KMS-11 (cell line): ENCODE data around the gene LRRC4.

Experiments
- H2AFZ ChIP-seq: fragments of 200-600 bp; sonication (generic); 2 replicates; pipeline ENCODE4 v1.6.1; 2016; ENCODE audit warnings: antibody characterized with exemption, mixed run types, low read depth
- H3K27ac ChIP-seq: fragments of 200-600 bp; sonication (generic); 2 replicates; pipeline ENCODE4 v1.6.1; 2016; ENCODE audit warnings: mild to moderate bottlenecking, mixed run types
- H3K27me3 ChIP-seq: fragments of 200-600 bp; sonication (generic); 2 replicates; pipeline ENCODE4 v1.6.1; 2017; ENCODE audit warnings: mild to moderate bottlenecking, low read depth, mixed run types, moderate library complexity; ENCODE audit not compliant: insufficient read depth
- H3K36me3 ChIP-seq: fragments of 200-600 bp; sonication (generic); 2 replicates; pipeline ENCODE4 v1.6.1; 2017; ENCODE audit warnings: mild to moderate bottlenecking, mixed run types; ENCODE audit not compliant: insufficient read depth
- H3K4me1 ChIP-seq: fragments of 200-600 bp; sonication (generic); 2 replicates; pipeline ENCODE4 v1.6.1; 2016; ENCODE audit warnings: mild to moderate bottlenecking, low read depth, mixed run types; ENCODE audit not compliant: poor library complexity, severe bottlenecking
- H3K4me2 ChIP-seq: fragments of 200-600 bp; sonication (generic); 2 replicates; pipeline ENCODE4 v1.7.0; 2016; ENCODE audit warnings: mild to moderate bottlenecking, mixed run types
- H3K4me3 ChIP-seq: fragments of 200-600 bp; sonication (generic); IDR thresholded peaks from 2 replicates; pipeline ENCODE4 v1.6.1; 2017; ENCODE audit warnings: low read depth, low read length, mixed read lengths; ENCODE audit not compliant: insufficient read depth
- H3K79me2 ChIP-seq: fragments of 200-600 bp; sonication (generic); 2 replicates; pipeline ENCODE4 v1.6.1; 2016; ENCODE audit warnings: low read depth, mixed run types; ENCODE audit not compliant: insufficient read depth
- H3K9ac ChIP-seq: fragments of 200-600 bp; sonication (generic); 2 replicates; pipeline ENCODE4 v1.6.1; 2016; ENCODE audit warnings: mild to moderate bottlenecking, mixed run types
- H4K20me1 ChIP-seq: fragments of 200-600 bp; sonication (generic); 2 replicates; pipeline ENCODE4 v1.6.1; 2016; ENCODE audit warnings: mild to moderate bottlenecking, mixed run types; ENCODE audit not compliant: insufficient read depth
- CTCF ChIP-seq: fragments of 200-600 bp; sonication (generic); conservative IDR thresholded peaks from 2 replicates; pipeline ENCODE4 v1.6.1; 2017; ENCODE audit warnings: low read depth, mild to moderate bottlenecking, antibody characterized with exemption, low read length, moderate library complexity, mixed read lengths

LRRC4 gene

GRCh38 chr7:128053023-128053422, 21.8 kb upstream of the LRRC4 start:
- Histone ChIP-seq H3K79me2 (no peaks in the 10 kb centered on the region), H2AFZ (no peak overlapping the region), H3K4me3 (no peak overlapping the region), H3K27ac (no peak overlapping the region), H3K4me2 (no peak overlapping the region), H3K4me1 (no peaks in the 10 kb centered on the region), H3K9ac (no peak overlapping the region), H3K27me3 (no peaks in the 10 kb centered on the region), H3K36me3 (no peaks in the 10 kb centered on the region), H4K20me1 (no peaks in the 10 kb centered on the region)
- no peak for TF ChIP-seq CTCF

GRCh38 chr7:128052404-128052803, 21.2 kb upstream of the LRRC4 start:
- Histone ChIP-seq H3K4me3 (no peak overlapping the region), H3K4me2 (no peak overlapping the region), H3K36me3 (no peaks in the 10 kb centered on the region), H3K79me2 (no peaks in the 10 kb centered on the region), H3K27me3 (no peaks in the 10 kb centered on the region), H3K4me1 (no peaks in the 10 kb centered on the region), H2AFZ (no peak overlapping the region), H4K20me1 (no peaks in the 10 kb centered on the region), H3K9ac (no peak overlapping the region), H3K27ac (no peak overlapping the region)
- no peak for TF ChIP-seq CTCF

GRCh38 chr7:128045766-128046165, 14.5 kb upstream of the LRRC4 start:
- TF ChIP-seq CTCF = no peak
- no peak overlapping the region for H3K9ac ChIP-seq
- no peak overlapping the region for H2AFZ ChIP-seq
- H4K20me1 ChIP-seq = no peaks in the 10 kb centered on the region
- no peaks in the 10 kb centered on the region for H3K79me2 ChIP-seq
- no peak overlapping the region for H3K4me2 ChIP-seq
- peaks cover 18% of the 10 kb centered on the region for H3K4me1 ChIP-seq
- no peak overlapping the region for H3K4me3 ChIP-seq
- no peaks in the 10 kb centered on the region for H3K27me3 ChIP-seq
- H3K27ac ChIP-seq = no peak overlapping the region
- no peaks in the 10 kb centered on the region for H3K36me3 ChIP-seq

GRCh38 chr7:128045158-128045557, 13.9 kb upstream of the LRRC4 start:
- Histone ChIP-seq H3K27me3 (no peaks in the 10 kb centered on the region), H3K4me2 (no peak overlapping the region)
- no peak for TF ChIP-seq CTCF

More at GRCh38 chr7:128045158-128045557, 13.9 kb upstream of the LRRC4 start:
- Histone ChIP-seq H3K4me1 (peaks cover 18% of the 10 kb centered on the region), H3K4me3 (no peak overlapping the region), H4K20me1 (no peaks in the 10 kb centered on the region), H3K36me3 (no peaks in the 10 kb centered on the region), H2AFZ (no peak overlapping the region), H3K27ac (no peak overlapping the region), H3K79me2 (no peaks in the 10 kb centered on the region), H3K9ac (no peak overlapping the region)
